GM21390 (cell line): Measurements from ENCODE around the gene AATK.
"Not testable (repeated sequence)": the region's sequence is repeated elsewhere in the genome, so short reads cannot be mapped to it uniquely, and the experiment has no call there.

Experiments used
- ATAC-seq: cut with Tn5 transposase; IDR thresholded peaks from one replicate; pipeline ENCODE4 v1.9.1; 2021; ENCODE audit not compliant: unreplicated experiment

The AATK gene

DNA sequence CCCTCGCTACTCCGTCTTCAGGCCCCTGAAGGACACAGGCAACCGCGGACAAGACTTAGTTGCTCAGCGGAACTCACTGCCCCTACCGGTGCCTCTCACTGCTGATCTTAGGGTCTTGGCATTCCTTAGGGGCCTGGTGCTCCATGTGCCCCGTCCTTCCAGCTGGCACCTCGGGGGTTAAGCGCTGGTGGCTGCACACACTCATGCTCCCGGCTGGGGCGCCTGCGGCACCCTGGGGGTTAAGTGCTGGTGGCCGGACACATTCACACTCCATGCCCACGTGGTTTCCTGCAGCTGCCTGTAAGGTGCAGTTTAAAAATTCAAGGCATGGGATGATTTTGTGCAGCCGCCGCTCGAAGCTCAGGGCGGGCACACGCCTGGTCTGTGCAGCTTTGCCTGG is 86.0 kb downstream of the AATK start:
- no peak for ATAC-seq

DNA sequence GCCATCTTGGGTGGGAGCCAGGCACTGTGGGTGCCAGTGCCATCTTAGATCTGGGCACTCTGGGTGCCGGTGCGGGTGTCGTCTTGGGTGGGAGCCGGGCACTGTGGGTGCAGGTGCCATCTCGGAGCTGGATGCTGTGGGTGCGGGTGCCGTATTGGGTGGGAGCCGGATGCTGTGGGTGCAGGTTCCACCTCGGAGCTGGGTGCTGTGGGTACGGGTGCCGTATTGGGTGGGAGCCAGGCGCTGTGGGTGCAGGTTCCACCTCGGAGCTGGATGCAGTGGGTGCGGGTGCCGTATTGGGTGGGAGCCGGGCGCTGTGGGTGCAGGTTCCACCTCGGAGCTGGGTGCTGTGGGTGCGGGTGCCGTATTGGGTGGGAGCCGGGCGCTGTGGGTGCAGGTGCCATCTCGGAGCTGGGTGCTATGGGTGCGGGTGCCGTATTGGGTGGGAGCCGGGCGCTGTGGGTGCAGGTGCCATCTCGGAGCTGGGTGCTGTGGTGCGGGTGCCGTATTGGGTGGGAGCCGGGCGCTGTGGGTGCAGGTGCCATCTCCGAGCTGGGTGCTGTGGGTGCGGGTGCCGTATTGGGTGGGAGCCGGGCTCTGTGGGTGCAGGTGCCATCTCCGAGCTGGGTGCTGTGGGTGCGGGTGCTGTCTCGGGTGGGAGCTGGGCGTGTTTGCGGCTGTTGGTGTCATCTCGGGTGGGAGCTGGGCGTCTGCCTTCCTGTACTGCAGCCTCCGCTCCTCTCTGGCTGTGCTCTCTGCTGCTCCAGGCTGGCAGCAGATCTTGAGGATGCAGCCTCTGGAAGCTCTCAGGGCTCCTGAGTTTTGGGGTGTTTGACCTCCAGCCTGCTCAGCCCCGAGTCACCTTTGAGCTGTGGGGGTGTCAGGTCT is 87.8 kb downstream of the AATK start:
- ATAC-seq: not testable (repeated sequence)

DNA sequence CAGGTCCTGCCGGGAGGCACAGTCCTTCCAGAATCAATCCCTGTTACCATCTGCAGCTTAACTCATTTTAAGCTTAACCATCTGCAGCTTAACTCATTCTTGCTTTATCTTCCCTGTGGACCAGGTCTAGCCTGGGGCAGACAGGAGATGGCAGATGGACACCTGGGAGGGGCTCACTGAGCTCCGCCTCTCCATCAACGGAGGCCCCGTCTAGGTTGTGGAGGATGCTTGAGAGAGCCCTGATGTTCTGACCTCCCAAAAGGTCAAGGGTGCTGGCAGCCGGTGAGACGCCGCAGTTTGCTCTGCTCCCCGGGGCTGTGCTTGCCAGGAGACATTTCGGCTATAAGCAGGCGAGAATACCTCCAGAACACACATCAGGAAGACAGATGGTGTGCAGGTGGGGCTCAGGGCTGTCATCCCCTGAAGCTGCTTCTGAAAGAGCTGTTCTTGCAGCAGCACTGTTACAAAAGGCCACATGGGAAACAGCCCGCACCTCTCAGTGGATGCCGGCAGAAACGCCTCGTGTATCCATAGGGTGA is 89.8 kb downstream of the AATK start:
- no peak for ATAC-seq

DNA sequence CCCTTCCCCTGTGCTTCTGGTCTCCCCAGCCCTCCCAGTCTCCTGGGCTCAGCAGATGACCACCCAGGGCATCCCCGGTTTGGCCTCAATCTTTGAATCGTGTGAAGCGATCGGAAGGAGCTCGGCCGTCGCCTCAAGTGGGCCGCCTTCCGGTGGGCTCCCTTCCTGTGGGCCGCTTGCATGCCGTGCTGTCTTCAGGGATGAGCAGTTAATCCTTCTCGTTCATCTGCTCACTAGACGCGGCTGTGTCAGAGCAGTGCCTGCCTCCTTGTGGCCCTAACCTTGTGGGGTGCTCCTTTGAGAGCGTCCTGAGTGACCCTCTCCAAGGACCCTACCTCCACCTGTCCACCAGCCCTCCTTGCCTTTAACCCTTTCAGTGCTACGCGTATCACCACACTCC is 90.7 kb downstream of the AATK start:
- ATAC-seq: no peak

DNA sequence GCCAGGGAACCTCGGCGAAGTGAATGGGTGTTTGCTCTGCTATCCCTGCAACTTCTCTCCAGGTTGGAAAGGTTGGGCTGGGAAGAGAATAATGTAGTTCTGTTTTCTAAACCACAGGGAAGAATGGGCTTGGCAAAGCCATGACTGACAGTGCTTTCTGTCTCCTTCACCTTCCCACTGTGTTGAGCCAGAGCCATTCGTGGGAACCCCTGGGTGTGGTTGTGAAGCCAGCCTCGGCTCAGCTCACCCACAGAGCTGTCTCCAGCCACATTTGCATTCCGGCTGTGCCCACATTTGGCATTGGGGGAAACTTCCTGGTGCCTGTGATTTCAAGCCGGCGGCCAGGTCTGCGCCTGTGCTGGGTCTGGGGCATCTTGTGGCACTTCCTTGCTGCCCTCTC is 91.1 kb downstream of the AATK start:
- ATAC-seq: no peak

DNA sequence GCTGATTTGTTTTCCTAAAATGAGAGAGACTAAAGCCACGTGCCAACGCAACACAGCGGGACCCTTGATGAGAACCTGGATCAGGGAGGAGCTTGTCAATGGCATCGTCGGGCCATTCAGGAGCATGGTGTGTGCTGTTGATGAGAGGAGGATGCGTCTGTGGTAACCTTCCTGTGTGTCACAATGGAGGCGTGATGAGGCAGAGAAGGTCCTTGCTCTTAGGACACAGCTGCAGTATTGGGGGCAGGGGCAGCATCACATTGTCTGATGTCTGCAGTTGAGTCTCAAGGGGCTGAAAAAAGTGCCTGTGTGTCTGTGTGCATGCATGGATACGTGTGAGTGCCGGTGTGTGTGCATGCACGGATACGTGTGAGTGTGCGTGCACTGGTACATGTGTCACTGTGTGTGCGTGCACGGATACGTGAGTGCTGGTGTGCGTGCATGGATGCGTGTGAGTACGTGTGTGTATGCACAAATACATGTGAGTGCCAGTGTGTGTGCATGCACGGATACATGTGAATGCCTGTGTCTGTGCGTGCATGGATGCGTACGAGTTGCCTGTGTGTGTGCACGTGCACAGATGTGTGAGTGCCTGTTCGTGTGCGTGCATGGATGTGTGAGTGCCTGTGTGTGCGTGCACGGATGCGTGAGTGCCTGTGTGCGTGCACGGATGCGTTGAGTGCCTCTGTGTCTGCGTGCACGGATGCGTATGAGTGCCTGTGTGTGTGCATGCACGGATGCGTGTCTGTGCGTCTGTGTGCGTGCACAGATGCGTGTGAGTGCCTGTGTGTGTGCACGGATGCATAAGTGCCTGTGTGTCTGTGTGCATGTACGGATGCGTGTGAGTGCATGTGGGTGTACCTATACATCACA is 91.8 kb downstream of the AATK start:
- no peak for ATAC-seq

DNA sequence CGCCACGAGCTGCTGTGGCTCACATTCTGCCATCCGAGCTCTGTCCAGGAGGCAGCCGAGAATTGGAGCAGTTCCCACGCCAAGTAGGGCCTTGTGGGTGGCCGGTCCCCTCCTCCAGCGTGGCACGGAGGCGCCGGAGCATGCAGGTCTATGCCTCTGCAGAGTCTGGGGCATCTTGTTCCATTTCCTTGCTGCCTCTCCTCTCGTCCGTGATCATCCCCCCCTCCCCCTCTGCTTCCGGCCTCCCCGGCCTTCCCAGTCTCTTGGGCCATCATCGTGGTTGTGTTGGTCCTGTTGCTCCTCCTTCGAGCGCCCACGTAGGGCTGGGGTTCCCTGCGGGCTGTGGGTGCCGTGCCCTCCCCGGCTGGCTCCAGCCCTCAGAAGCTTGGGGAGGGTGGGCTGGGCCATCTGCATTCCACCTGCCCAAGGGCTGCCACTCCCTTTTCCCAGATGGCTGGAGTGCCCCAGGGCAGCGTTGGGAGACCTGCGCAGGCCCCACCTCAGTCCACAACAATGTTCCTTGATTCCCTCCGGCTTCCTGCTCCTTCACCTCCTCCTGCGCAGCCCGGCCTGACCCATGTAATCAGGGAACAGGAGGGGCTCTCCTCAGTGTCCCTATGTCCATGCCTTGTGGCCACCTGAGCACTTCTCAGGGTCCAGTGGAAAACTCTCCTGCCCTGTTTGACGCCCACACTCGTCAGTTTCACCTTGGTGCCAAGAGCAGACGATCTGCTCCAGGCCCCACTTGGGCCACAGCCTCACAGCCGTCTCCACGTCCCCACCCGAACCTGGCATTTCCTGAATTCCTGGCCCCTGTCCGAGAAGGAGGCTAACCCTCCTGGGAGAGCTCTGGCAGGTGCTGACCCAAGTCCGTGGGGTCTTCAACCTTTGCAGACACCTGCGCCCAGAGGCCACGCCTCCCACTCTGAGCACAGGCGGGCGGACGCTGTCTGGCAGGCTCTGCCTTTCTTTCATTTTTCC is 94.0 kb downstream of the AATK start:
- ATAC-seq: no peak

DNA sequence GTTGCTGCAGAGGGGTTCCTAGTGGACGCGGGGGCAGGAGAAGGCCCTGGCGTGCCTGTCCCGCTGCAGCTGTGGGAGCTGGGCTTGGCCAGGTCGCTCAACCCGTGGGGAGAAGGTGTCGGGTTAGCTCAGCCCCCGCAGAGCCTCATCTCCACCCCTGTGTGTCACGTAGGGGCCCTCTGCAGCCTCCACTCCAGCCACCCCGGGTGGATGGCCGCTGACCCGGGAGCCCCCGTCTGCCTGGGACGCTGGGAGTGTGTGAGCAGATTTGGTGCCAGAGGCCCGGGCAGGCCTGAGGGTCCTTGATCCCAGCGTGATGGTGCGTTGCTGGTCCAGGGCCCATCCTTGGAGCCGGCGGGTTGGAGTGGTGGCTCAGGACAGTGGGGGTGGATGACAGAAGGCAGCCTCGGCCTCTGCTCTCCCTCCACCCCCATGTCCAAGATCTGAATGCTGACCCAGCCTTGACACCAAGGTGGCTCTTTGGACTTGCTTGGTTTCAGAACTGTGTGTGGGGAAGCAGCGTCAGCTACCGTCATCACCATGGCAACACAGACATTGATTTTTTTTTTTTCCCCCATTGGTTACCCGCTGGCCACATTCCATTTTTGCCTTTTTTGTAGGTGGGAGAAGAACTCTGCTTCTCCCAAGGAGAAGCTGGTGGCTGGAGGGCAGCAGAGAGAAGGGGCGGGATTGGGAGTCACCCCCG is 95.3 kb downstream of the AATK start:
- no peak for ATAC-seq

DNA sequence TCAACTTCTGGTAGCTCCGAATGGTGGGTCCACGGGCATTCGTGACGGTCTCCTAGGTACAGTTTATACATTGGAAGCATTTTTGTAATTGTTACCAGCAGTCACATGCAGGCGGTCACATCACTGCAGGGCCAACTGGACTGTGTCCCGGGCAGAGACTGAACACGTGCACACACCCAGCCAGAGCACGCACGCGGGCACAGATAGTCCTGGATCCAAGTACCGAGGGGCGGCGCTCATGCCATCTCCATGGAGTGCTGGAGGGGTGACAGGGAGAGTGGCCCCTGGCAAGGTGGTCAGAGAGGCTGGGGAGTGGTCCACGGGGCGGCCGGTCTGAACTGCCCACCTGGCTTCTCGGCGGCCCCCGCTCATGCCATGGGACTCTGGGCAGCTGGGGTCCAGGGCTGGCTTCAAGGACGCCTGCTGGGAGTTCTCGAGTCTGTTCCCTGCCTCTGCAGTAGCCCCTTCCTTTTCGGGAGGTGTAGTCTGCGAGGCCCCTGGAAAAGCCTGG is 96.8 kb downstream of the AATK start:
- ATAC-seq: no peak

DNA sequence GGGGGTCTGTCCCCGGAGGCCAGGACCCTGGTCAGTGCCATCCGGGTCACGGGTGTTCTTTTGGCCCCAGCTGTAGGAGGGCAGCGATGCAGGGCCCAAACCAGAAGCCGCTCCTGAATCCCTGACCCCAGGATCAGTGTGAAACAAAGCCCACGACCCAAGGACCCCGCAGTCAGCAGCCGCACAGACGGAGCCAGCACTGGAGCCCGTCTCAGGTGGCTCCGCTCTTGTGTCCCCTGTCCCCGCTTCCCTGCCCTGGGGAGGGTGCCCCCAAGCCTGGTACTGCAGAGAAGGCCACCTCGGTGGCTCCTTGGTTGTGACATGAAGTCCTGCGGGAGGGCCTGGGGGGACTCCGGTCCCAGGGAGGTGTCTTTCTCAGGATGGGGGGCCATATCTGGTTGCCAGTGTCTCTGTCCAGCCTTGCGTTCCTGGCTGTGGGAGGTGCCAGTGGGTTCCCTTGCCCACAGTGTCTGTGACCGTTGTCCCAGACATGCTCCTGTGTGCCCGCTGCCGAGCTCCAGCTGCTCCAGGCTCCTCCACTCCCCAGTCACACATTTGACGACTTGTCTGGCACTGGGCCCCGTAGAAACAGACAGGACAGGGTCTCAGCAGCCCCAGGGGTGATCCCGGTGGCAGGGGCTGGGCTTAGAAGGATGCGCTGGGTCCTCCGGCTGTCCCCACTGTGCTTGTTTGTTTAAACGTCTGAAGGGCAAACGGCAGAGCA is 97.4 kb downstream of the AATK start:
- ATAC-seq: no peak

DNA sequence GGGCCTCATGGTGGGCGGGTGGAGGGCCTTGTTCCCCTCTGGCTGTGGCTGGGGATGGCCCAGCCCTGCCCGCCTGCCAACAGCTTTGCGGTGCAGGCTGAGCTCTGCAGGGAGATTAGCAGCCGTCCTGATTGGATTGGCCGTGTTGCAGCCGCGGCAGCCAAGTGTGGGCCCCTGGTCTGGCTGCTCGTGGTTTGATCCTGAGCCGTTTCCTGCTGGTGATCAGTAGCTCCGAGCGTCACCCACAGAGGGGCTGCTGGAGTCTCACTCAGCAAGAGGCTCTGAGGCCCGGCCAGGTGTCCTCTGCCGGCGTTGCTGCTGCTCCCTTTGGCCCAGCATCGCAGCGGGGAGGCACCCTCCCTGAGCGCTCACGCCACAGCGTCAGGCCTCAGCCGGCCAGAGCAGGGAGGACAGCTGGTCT is 98.6 kb downstream of the AATK start:
- no peak for ATAC-seq
